Left cardiac atrium (tissue), 4 donors: ENCODE data around the gene SLC12A9. TPM values are rescaled to one million over a fixed set of nuclear protein-coding genes. Genes with fewer than 3 reads are reported as not detected.
A peak's percentile ranks its signal among the peaks of the same experiment; 100 is the strongest.

Source experiments
- ATAC-seq, 2 donors: fragments of 200-7000 bp; cut with Tn5 transposase; one replicate each; pipeline ENCODE4 v1.9.1; 2020; ENCODE audit warnings: mild to moderate bottlenecking in 2 of 2, moderate library complexity in 2 of 2
- DNase-seq: peaks from one replicate; pipeline ENCODE4 v3.0.0-alpha.2; 2020
- intact Hi-C, 2 donors: fragments of 100-400 bp; cut with DNase I; formaldehyde crosslinking; loops; one replicate each; pipeline versions ENCODE4 v1.14.1 to v1.15.1; 2022 to 2023
- total RNA-seq, 2 donors: library from RNA; stranded (reverse); fragmentation: NEBNext Ultra II Directional; extraction: Animal tissue kit (Norgen Biotek cat#: 25700); gene quantifications; one replicate each; pipeline ENCODE4 v1.2.1, GENCODE V29; 2021
- donor health status: DM: no; HTN: yes; CAD: no.
- donor health status: DM: no; HTN: yes; CAD: no; lungs with severe emphysema.
- donor health status: DM: yes; HTN: yes; CAD: no.
- donor health status: Dilated cardiomyopathy.

SLC12A9 gene
- total RNA-seq, 2 donors from 2014 or later = 13.4 to 14.7 TPM

DNA sequence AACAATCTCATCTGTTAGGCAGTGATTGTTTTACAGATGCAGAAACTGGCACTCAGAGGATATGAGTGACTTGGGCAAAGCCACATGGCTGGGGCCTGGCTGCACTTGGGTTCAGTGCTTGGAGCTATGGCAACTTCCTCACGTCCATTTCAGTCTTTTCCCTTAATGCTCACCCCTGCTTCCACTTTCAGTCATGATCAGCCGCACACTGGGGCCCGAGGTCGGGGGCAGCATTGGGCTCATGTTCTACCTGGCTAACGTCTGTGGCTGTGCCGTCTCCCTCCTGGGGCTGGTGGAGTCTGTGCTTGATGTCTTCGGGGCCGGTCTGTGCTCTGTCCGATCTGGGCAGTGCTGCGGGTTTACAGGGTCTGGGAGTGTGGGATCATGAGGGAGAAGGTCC is 3.0 kb downstream of the SLC12A9 start:
- ATAC-seq = no peak
- intact Hi-C loops = loop anchor here in 1 of 2 donors (5.0 kb wide), 1 partner anchor 133 kb away; the partner anchor contains the start of gene EPO

DNA sequence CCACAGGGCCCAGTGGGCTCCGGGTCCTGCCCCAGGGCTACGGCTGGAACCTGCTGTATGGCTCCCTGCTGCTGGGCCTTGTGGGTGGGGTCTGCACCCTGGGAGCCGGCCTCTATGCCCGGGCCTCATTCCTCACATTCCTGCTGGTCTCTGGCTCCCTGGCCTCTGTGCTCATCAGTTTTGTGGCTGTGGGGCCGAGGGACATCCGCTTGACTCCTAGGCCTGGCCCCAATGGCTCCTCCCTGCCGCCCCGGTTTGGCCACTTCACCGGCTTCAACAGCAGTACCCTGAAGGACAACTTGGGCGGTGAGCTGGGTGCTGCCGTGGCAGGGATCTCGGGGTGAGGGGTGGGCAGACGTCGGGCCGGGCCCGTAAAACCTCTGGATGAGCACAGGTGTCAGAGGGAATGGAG is 4.4 kb downstream of the SLC12A9 start:
- intact Hi-C loops = loop anchor here in 1 of 2 donors (5.0 kb wide), 1 partner anchor 135 kb away; the partner anchor contains the start of gene EPO
- DNase-seq (no peak), ATAC-seq (no peak)

More for the DNA sequence above, 3.0 kb downstream of the SLC12A9 start:
- no peak for DNase-seq

DNA sequence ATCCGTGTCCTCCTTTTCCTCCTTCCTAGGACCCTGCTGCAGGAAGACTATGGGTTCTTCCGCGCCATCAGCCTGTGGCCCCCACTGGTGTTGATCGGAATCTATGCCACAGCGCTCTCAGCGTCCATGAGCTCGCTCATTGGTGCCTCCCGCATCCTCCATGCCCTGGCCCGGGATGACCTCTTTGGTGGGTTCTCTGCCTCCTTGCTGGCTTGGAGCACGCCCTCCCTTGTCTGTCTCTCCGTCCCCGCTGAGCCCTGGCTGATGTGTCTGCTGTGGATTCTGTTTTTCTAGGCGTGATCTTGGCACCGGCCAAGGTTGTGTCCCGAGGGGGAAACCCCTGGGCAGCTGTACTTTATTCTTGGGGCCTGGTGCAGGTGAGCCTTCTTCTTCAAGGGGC is 7.3 kb downstream of the SLC12A9 start:
- ATAC-seq (no peak), DNase-seq (no peak)
- intact Hi-C loops = loop anchor here in 1 of 2 donors (5.0 kb wide), 1 partner anchor 138 kb away; the partner anchor contains the start of gene EPO

DNA sequence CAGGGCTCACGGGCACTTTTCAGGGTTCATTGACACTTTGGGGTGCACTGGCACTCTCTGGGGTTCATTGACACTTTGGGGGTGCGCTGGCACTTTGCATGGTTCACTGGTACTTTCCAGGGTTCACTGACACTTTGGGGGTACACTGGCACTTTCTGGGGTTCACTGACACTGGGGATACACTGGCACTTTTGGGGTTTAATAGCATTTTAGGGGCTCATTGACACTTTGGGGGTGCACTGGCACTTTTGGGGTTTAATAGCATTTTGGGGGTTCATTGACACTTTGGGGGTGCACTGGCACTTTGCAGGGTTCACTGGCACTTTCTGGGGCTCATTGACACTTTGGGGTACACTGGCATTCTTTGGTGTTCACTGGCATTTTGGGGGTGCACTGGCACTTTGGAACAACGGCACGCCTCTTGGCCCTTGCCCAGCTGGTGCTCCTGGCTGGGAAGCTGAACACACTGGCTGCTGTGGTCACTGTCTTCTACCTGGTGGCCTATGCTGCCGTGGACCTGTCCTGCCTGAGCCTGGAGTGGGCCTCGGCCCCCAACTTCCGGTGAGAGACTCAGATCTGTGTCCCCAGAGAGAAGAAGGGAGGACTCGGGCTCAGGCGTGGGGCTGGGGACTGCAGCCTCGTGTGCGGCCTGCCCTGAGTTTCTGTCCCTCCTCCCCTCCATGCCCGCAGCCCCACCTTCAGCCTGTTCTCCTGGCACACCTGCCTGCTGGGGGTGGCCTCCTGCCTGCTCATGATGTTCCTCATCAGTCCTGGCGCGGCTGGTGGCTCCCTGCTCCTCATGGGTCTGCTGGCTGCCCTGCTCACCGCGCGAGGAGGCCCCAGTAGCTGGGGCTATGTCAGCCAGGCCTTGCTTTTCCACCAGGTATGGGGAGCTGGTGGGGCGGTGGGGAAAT is 8.4 kb downstream of the SLC12A9 start:
- no peak for ATAC-seq
- no peak for DNase-seq
- intact Hi-C loops = no loop called here

DNA sequence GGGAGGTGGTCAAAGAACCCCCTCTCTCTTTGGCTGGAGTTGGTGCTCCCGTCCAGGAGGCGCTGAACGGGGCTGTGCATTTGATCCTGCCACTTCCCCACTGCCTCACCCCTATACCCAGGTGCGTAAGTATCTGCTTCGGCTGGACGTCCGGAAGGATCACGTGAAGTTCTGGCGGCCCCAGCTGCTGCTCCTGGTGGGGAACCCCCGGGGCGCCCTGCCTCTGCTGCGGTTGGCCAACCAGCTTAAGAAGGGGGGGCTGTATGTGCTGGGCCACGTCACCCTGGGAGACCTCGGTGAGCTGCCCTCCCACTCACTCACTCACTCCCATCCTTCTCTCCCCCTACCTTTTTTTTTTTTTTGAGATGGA is 9.1 kb downstream of the SLC12A9 start:
- DNase-seq (no peak), ATAC-seq (no peak)
- intact Hi-C loops = no loop called here

DNA sequence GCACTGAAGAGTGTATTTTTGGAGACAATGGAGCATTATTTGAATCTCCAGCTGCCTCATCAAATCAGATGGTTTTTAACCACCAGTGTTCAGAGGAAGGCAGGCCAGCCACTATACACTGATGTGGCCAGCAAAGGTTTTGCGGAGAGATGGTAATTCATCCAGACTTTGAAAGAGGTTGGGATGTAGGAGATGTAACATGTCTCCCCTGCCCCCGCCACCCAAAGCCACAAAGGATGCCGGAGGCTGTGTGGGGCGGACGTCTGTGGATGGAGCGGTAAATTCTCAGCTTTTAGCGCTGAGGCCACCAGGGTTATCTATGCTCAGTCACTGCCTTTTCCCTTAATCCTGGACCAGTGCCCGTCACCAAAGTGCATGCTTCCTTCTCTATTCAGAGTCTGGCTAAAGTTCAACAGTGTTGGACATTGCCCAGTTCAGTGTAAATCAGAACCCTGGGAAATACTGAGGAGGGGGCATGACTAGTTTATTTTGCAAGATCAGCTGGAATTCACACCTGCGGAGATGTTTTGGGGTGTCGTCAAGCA is 11.0 kb downstream of the SLC12A9 start:
- intact Hi-C loops = no loop called here
- no peak for DNase-seq
- ATAC-seq = no peak

DNA sequence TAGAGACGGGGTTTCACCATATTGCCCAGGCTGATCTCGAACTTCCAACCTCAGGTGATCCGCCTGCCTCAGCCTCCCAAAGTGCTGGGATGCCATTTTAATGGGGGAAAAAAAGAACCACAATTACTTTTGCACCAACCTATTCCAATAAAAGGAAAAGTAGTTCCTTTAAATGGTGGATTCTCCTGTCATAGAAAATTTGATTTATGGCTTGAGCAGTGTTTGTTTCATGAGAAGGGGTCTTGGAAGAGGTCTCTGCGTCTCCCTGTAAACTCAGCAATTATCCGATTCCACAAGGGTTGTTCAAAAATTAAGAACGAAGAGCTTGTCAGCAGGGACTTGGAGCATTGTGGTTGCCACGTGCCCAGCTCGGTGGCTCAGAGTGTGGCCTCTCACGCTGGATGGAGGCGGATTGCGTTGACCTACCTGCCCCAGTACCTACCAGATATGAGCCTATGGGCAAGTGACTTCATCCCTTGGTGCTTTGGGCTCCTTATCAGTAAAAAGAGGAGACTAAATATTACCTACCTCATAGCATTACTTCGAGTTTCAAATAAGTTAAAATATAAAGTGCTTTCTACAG is 11.8 kb downstream of the SLC12A9 start:
- intact Hi-C loops = no loop called here
- ATAC-seq (no peak), DNase-seq (no peak)

DNA sequence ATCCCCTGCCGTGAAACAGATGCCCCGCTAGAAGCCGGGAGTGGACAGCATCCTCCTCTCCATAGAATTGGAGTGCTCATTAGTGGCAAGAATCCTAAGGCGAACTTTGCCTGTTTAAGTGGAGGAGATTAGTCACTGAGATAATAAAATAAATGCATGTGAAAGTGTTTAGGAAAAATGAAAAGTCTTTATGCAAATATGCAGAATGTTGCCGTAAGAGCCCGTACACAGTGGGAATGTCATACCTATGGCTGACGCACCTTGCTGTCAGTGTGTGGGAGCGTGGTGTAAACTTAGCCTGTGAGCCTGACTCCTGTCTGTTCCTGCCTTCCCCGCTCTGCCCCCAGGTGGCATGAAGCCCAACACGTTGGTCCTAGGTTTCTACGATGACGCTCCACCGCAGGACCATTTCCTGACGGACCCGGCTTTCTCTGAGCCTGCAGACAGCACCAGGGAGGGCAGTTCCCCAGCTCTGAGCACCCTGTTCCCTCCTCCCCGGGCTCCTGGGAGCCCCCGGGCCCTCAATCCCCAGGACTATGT is 12.9 kb downstream of the SLC12A9 start:
- ATAC-seq (peak in 1 of 2 donors; percentile 19), DNase-seq (no peak)
- intact Hi-C loops = no loop called here

DNA sequence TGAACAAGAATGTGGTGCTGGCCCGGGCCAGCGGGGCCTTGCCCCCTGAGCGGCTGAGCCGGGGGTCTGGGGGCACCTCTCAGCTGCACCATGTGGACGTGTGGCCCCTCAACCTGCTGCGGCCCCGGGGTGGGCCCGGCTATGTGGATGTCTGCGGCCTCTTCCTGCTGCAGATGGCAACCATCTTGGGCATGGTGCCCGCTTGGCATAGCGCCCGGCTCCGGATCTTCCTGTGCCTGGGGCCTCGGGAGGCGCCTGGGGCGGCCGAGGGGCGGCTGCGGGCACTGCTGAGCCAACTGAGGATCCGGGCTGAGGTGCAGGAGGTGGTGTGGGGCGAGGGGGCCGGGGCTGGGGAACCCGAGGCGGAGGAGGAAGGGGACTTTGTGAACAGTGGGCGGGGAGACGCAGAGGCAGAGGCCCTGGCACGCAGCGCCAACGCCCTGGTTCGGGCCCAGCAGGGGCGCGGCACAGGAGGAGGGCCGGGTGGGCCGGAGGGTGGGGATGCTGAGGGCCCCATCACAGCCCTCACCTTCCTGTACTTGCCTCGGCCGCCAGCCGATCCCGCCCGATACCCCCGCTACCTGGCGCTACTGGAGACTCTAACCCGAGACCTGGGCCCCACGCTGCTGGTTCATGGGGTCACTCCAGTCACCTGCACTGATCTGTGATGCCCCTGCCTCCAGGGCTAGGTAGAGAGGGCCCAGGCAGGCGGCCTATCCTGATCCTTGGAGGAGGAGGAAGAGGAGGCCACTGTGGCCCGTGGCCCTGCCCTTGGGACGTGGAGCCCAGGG is 13.6 kb downstream of the SLC12A9 start:
- ATAC-seq = peak; percentile 56 to 64
- intact Hi-C loops = no loop called here
- peak; percentile 85 for DNase-seq

DNA sequence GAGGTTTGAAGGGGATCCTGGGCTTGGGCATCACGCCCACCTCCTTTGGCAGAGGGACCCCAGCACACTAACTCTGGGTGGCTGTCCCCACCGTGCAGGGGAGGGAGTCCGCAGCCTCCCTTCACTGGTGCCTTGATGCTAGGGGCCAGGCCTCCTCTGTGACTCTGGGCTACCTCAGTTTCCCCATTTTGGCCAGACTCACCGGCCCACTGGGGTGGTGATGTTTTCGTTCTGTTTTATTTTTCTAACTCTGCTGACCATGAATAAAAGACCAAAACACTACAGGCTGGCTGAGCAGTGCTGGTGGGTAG is 14.2 kb downstream of the SLC12A9 start:
- DNase-seq (no peak), ATAC-seq (no peak)
- intact Hi-C loops = no loop called here

DNA sequence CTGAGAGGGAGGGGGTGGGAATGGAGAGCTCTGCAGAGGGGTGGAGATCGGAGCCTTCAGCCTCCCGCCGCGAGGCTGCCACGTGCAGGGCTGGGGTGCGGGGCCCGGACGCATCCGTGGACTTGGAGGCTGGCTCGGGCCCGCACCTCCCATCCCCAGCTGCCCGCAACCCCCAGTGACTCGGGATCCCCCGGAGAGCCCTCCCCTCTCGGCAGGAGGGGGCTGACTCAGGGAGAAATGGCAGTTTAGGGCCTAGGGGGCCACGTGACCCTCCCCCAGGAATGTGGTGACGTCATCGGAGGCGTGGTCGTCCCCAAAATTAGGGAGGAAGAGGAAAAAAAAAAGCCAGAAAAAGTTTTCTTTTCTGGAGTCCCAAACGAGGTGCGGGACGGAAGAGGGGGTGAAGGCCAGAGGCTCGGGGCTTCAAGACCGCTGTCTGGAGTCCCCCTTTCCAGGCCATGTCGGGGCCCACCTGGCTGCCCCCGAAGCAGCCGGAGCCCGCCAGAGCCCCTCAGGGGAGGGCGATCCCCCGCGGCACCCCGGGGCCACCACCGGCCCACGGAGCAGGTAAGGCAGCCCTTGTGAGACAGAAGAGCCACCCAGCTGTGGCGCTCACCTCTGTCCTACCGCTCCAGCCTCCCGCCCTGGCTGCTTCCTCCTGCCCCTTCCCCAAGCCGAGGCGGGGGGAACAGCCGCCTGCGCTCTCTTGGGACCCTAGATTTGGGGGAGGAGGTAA is 14.7 kb downstream of the SLC12A9 start, which contains the start of gene TRIP6:
Gene TRIP6 (plus strand): TSS at position 348 of the 736 bp plus-strand sequence. CDS start 111 bp downstream, at position 459.
- intact Hi-C loops = no loop called here

DNA sequence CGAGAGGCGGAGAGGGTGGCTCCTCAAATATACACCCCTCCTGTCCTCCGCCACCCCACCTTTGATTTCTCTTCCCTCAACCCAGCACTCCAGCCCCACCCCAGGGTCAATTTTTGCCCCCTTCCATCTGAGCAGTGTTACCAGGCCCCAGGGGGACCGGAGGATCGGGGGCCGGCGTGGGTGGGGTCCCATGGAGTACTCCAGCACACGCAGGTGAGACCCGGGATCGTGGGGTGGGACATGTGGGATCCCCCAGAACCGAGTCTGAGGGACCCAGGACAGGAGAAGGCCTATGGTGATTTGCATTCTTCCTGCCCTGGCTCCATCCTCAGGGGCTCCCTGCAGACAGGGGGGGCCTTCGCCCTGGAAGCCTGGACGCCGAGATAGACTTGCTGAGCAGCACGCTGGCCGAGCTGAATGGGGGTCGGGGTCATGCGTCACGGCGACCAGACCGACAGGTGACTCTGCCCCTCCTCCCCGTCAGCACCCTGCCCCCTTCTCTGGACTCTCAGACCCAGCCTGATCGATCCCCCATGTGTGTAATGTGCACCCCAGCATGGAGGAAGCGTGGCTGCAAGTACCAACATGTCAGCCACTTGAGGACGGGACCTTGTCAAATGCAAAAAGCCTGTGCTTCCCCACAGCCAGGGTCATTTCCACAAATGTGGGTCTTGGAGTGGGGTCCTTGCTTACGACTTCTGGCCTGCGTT is 15.4 kb downstream of the SLC12A9 start:
- DNase-seq = no peak
- intact Hi-C loops = no loop called here
- peak in 1 of 2 donors; percentile 0 for ATAC-seq

More for the DNA sequence above, 14.7 kb downstream of the SLC12A9 start, which contains the start of gene TRIP6:
- ATAC-seq (peak; percentile 73 to 81), DNase-seq (peak; percentile 93)

DNA sequence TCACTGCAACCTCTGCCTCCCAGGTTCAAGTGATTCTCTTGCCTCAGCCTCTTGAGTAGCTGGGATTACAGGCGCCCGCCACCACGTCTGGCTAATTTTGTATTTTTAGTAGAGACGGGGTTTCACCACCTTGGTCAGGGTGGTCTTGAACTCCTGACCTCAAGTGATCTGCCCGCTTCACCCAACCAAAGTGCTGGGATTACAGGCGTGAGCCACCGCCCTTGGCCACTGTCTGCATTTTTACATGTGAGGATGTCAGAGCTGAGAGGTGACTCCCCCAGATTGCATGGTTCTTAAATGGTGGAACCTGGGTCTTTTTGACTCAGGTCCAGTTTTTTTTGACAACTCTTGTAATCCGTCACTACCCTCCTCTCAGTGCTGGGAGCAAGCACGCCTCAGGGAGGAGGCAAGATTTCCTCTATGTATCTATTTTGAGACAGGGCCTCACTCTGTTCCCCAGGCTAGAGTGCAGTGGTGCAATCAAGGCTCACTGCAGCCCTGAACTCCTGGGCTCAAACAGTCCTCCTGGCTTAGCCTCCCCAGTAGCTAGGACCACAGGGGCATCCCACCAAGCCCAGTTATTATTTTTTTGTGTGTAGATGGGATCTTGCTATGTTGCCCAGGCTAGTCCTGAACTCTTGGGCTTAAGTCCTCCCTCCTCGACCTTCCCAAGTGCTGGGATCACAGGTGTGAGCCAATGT is 21.2 kb downstream of the SLC12A9 start:
- intact Hi-C loops = no loop called here
- no peak for DNase-seq
- ATAC-seq = no peak

DNA sequence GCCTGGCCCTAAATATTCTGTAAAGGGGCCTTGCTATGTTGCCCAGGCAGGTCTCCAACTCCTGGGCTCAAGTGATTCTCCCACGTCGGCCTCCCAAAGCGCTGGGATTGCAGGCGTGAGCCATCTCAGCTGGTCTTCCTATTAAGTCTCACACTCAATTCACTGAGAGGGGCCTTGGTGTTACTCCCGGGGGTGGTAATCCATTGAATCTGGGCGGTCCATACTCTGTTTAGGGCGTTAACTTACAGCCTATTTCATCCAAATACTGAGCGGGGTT is 21.7 kb downstream of the SLC12A9 start:
- intact Hi-C loops = no loop called here
- DNase-seq (no peak), ATAC-seq (no peak)

DNA sequence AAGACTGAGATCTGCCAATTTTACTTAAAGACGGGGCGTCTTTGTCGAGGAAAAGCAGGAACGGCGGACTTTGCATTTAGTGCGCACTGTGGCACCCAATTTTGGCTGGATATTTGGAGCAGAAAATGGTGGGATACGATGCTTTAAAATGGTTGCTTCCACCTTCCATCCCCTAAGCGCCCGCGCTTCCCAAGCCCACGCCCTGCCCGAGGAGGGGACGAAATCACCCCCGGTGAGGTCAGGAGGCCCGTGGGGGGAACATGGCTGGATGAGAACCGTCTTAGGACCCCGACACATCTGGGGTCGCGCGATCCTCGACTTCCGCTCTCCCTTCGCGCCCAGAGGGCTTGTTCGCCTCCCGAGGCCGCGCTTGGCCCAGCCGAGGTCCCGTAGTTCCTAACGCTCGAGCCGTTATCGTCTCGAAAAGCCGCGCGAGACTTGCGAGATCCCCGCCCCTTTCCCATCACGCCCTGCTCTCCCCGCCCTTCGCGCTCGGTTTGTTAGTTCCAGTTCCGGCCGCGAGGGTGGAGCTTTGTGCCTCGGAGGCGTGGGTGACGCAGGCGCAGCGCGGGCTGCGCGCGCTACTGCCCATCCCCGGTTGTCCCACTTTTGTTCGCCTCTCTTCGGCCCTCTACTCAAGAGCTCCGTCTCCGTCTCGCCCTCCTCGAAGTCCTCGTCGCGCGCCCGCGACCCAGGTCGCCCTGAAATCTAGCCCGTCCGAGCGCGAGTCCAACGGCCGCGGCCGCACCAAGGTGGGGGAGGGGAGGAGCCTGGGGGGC is 22.3 kb downstream of the SLC12A9 start, which contains the start of gene SRRT:
Gene SRRT (plus strand): TSS at position 527 of the 779 bp plus-strand sequence. CDS start 488 bp downstream, outside the sequence.
- ATAC-seq (peak; percentile 96 to 98), DNase-seq (peak; percentile 99)
- intact Hi-C loops = no loop called here

DNA sequence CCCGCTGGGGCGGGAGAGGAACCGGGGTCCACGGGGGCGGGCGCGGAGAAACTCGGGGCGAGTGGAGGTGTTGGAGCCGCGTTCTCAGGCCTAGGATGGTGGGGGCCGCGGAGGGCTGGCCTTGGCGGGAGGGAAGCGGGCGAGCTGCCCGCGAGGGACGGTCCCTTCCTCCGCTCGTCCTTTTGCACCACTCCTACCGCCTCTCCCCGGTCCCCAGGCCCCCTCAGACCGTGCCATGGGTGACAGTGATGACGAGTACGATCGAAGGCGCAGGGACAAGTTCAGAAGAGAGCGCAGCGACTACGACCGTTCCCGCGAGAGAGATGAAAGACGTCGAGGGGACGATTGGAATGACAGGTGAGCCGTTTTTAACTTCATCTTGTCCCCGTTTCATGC is 22.8 kb downstream of the SLC12A9 start:
- peak; percentile 54 to 55 for ATAC-seq
- intact Hi-C loops = no loop called here
- no peak for DNase-seq

DNA sequence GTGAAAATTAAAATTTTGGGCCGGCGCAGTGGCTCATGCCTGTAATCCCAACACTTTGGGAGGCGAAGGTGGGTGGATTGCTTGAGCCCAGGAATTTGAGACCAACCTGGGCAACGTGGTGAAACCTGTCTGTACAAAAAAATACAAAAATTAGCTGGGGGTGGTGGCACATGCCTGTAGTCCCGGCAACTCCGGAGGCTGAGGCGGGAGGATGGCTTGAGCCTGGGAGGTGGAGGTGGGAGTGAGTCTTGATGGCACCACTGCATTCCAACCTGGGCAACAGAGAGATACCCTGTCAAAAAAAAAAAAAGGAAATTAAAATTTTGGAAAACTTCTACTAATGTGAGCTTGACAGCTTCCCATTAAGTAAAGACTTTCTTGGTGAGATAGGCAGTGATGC is 25.5 kb downstream of the SLC12A9 start:
- DNase-seq = no peak
- ATAC-seq = no peak
- intact Hi-C loops = no loop called here
